Stimulated activated CD4-positive, alpha-beta T cell treated with anti-CD3 and anti-CD28 coated beads, Interleukin-4, amount 100 ng/mL, for 4 hours (primary cell): ENCODE results near the gene TCP11L2.
"Not testable (repeated sequence)": the region's sequence is repeated elsewhere in the genome, so short reads cannot be mapped to it uniquely, and the experiment has no call there.

Source experiments
- DNase-seq, 2 experiments: peaks; one replicate each; pipeline ENCODE4 v3.0.0-alpha.2; 2020

The TCP11L2 gene

DNA sequence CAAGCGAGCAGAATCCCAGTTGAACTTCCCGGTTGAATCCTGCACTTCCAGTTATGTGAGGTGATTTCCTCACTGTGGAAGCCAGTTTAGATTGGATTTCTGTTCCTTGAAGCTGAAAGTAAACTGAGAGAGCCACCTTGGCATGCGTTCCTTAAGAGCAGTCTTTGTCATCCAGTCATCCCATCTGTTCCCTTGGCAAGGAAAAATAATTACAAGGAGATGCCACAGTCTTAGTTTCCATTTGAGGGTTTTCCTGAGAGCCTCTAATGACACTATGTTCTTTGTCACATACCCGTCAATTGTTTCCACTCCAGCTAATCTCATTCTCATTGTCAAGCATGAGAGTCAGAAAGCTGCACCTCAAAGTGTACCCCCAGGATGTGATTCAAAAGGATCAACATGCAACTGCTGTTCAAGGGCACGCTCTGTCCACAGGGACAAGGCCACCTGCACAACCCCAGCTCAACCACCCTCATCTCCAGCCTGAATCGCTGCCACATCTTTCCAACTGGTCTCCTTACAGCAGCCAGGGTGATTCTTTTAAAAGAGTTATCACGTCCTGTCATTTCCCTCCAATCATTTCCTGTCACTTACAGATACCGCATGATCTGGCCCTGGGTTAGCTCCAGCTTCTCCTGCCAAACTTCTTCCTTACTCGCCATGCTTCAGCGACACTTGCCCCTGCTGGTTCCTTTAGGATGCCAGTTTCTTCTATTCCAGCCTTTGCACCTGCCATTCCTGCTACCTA, 18.0 kb upstream of the TCP11L2 start:
- no peak for DNase-seq

DNA sequence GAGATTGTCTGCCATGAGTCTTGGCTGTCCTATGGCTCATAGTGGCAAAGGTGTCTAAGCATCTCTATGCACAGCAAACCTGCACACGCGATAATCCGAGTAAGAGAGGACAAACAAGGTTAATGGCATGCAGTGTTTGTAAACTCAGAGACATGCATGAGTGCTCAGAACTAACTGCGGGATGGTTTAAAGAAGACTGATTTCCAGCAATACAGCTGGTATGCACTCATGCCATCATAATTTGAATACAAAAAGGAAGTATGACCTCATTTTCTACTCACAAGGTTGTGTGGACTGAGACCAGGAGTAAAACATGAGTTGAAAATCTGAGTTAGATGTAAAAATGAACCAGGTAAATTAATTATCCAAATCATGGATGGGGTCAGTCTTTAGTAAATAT, 16.6 kb upstream of the TCP11L2 start:
- DNase-seq = no peak

DNA sequence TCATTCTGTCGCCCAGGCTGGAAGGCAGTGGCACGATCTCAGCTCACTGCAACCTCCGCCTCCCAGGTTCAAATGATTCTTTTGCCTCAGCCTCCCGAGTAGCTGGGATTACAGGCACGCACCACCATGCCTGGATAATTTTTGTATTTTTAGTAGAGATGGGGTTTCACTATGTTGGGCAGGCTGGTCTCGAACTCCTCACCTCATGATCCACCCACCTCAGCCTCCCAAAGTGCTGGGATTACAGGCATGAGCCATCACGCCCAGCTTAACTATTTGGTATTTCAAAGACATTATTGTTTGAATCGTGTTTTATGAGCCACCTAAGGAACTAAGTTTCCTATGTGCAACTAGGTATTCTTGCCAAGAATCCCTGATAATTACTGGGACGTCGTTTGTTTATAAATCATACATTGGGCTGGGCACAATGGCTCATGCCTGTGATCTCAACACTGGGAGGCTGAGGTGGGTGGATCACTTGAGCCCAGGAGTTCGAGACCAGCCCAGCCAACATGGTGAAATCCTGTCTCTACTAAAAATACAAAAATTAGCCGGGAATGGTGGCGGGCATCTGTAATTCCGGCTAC, 15.9 kb upstream of the TCP11L2 start:
- not testable (repeated sequence) for DNase-seq

DNA sequence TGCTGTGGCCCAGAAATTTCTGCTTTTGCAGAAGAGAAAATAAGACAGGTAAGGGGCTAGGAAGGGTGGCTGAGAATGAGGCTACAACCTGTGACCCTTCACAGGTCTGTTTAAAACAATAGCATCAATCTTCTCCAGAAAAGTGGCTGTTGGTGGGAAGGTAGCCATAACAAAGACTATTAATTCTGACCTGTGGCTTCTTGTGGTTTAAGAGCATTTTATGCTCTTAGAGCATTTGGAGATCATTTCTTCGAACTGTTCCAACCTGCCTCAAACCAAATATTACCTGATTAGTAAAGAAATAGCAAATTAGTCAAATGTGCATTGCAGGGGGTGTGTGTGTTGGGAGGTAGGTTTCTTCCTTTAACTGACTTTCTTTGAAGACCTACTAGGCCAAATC, 15.2 kb upstream of the TCP11L2 start:
- DNase-seq = no peak

GRCh38 chr12:106288101-106288493, 14.4 kb upstream of the TCP11L2 start:
- DNase-seq = no peak

DNA sequence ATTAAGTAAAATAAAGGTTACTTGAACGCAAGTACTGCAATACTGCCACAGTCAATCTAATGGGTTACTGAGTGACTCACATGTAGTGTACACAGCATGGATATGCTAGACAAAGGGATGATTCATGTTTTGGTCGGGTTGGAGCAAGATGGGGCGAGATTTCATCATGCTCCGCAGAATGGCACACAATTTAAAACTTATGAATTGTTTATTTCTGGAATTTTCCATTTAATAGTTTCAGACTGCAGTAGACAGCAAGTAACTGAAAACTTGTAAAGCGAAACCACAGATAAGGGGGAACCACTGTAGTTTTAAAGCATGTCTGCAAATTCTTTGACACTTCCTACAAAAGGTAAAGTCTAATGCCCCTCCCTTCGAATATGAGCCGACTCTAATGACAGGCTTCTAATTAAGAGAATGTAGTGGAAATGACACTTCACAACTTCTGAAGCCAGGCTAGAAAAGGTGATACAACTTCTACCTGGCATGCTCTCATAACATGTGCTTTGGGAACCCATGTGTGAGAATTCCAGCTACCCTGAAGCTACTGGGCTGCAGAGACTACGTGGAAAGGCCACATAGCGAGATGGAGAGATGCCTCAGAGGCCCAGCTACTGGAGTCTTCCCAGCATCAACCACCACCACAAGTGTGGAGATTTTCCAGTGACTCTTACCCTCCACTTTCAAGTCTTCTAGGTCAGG, 13.9 kb upstream of the TCP11L2 start:
- peak in 1 of 2 experiments; percentile 48 for DNase-seq

GRCh38 chr12:106289196-106289681, 13.3 kb upstream of the TCP11L2 start:
- no peak for DNase-seq

DNA sequence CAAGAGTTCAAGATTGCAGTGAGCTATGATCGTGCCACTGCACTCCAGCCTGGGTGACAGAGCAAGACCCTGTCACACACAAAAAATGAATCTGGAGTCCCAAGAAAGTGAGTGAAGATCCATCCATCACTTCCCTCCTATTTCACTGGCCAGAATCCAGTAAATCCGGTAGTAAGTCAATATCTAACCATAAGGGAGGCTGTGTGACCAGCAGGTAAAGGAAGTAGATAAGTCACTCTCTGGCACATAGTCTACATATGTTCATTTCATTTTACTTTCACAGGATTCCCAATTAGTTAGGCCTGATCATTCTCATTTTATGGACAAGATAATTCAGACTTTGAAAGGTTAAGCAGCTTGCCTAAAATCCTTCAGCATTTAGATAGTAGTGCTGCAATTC, 11.9 kb upstream of the TCP11L2 start:
- no peak for DNase-seq

- no peak for DNase-seq
Observed at GRCh38 chr12:106291342-106291741, 11.2 kb upstream of the TCP11L2 start.

GRCh38 chr12:106292339-106292738, 10.2 kb upstream of the TCP11L2 start:
- no peak for DNase-seq

DNA sequence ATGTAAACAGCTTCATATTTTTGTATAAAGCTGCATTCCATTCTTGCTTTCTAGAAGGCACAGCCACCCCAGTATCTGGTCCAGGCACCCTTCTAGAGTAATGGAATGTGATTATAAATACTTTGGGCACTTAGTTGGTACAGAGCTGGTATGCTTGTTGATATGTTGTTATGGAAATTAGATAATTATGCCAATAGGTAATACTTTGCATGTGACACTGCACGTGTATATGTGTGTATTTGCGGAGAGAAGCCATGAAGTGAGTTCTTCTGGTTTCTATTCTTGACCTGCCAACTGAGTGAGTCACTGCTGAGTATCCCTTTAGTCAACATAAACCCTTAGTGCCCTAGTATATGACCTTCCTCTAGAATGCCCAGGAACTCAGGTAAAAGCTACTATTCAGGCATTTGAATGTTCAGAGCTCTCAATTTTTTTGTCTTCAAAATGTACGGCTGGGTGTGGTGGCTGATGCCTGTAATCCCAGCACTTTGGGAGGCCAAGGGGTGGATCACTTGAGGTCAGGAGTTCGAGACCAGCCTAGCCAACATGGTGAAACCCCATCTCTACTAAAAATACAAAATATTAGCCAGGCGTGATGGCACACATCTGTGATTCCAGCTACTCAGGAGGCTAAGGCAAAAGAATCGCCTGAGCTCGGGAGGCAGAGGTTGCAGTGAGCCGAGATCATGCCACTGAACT, 6.2 kb upstream of the TCP11L2 start:
- no peak for DNase-seq

DNA sequence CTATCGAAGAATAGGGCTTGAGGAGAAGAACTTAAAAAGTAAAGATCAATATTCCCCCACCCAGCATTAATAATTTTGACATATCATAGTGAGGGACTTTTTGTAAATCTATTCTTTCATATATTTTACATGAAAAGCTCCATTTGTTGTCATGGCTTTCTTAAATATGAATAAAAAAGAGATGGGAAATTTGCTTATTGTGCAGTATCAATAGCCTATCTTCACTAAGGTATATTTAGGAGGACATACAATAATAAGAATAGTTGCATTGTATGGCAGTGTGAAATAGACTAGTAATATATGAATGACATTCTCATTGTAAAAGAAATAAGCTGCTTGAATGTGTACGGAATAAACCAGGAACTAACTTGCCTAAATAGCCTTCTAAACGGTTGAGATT, 5.5 kb upstream of the TCP11L2 start:
- no peak for DNase-seq

- no peak for DNase-seq
Observed at GRCh38 chr12:106297681-106298080, 4.9 kb upstream of the TCP11L2 start.

DNA sequence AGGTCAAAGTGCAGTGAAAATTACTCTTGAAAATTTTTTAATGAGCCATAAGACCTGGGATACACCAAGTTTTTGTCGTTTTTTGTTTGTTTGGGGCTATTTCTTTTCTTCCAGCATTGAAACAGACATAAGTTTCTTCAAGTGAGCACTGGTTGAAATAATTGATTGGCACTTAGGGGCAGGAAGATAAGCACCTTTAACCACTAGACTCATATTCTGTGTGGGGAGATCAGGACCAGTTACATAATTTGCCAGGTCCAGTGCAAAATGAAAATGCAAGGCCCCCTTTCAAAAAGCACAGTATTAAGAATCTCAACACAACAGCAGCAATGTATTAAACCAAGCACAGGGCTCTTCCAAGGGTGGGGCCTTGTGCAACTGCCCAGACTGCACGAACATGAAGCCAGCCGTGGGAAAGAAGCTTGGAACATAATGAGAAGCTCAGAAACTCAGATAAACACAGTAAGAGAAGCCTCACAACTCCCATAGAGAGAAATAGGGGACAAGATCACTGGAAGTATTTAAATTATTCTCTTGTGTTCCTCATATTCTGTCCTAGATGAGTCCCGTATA, 3.2 kb upstream of the TCP11L2 start:
- DNase-seq = no peak

DNA sequence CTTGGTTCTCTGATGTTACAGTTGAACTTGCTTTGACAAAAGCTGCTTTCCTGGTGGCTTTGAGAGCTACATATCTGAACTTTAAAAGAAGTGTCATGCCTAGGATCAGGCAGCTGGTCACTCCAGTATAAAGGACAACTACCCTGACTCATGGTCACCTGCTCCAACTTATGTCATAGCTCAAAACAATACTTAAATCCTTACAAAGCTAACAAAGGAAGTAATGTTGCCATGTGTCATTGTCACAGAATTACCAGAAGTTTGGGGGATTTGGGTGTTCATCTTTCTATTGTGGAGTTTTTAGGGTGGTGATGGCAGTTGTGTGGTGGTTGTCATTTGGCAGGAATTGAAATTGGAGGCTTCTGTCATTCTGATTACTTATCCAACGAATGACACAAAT, 1.8 kb upstream of the TCP11L2 start:
- DNase-seq = no peak

DNA sequence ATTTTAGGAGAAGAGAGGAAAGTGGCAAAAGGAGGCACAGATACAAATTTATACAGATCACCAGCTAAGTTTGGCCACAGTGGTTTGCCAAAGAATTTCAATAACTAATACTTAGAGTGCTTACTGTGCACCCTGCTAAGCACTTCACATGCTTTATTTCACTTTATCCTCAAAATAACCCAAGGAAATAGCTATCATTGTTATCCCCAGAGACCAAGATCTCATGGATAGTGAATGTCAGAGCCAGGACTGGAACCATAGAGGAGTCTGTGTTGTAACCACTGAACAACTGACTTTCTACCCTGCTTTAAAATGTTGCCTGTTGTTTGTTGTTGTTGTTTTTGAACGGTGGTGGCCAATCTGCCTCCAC, 1.3 kb upstream of the TCP11L2 start:
- no peak for DNase-seq

- DNase-seq = peak; percentile 19 to 57
Observed at GRCh38 chr12:106301611-106302321, 767 bp upstream of the TCP11L2 start.

DNA sequence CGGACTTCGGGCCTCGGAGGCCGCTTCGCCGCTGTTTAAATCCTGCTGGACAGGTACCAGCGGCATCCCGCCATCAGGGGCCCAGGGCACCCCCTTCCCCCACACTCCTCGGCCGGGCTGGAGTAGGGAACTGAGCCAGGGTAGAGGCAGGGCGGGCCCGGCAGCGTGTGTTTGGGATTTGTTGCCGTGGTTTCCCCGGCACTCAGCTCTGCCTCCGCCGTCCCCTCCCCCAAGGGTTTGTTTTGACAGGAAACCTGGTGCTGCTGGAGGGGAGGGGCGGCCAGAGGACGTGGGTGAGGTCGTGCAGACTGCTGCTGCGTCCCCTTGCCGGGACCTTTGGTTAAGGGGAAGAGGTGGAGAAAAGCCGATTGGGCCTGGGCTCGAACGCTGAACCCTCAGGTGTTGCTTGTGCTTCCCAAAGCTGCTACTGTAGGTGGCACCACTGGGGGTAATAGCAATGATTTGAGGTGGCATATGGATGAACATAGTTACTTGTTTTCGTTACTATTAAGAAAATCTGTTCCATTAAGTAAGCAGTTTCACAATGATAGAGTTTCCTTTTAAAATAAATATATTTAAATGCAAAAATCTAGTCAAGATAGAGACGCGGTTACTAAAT, 778 bp downstream of the TCP11L2 start:
- DNase-seq = peak; percentile 59 to 71

GRCh38 chr12:106304001-106304421, 1.5 kb downstream of the TCP11L2 start:
- no peak for DNase-seq

DNA sequence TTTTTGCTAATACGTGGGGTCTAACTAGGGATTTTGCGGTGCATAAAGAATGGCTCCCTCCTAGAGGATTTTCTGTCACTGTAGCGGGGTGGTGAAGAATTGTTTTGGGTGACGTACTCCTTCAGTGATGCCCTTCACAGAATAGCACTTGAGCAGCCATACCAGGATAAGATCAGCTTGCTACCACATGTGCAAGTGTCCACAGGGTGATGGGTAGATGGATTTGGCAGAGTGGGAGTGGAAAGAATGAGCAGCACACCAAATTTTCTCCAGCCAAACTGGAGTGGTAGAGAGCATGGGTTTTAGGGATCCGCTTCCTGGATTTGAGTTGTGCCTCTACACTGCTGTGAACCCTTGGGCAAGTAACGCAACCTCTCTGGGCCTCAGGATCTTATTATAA, 2.3 kb downstream of the TCP11L2 start:
- DNase-seq = no peak

GRCh38 chr12:106305376-106305775, 2.8 kb downstream of the TCP11L2 start:
- DNase-seq = no peak

GRCh38 chr12:106307181-106307580, 4.6 kb downstream of the TCP11L2 start:
- DNase-seq = no peak
